Left ventricle myocardium inferior (tissue), 1 donor: ENCODE data around the gene AUH. TPM values are rescaled to one million over a fixed set of nuclear protein-coding genes. Genes with fewer than 3 reads are reported as not detected.

Source experiments
- DNase-seq: peaks from one replicate; pipeline ENCODE4 v3.0.0-alpha.2; 2020
- H3K27ac ChIP-seq: fragments of 200-600 bp; replicated peaks from 2 replicates; pipeline ENCODE4 v1.8.0; 2021
- H3K27me3 ChIP-seq: fragments of 200-600 bp; 2 replicates; pipeline ENCODE4 v1.8.0; 2021; ENCODE audit warnings: low read depth
- H3K36me3 ChIP-seq: fragments of 200-600 bp; 2 replicates; pipeline ENCODE4 v1.8.0; 2021
- H3K4me1 ChIP-seq: fragments of 200-600 bp; 2 replicates; pipeline ENCODE4 v1.8.0; 2021
- H3K4me3 ChIP-seq: fragments of 200-600 bp; 2 replicates; pipeline ENCODE4 v1.8.0; 2021; ENCODE audit warnings: mild to moderate bottlenecking, moderate library complexity
- H3K9me3 ChIP-seq: fragments of 200-600 bp; replicated peaks from 2 replicates; pipeline ENCODE4 v1.8.0; 2021
- CTCF ChIP-seq: fragments of 200-600 bp; IDR thresholded peaks from 2 replicates; pipeline ENCODE4 v1.8.0; 2021; ENCODE audit warnings: antibody characterized with exemption, mild to moderate bottlenecking, borderline replicate concordance
- intact Hi-C: fragments of 100-400 bp; cut with micrococcal nuclease; formaldehyde crosslinking; loops from one replicate; pipeline ENCODE4 v1.11.0; 2022
- total RNA-seq: library from RNA; stranded (reverse); fragmentation: NEBNext Ultra II Directional; extraction: Animal tissue kit (Norgen Biotek cat#: 25700); gene quantifications from one replicate; pipeline ENCODE4 v1.2.1, GENCODE V29; 2021
- donor health status: DM: no; HTN: yes; CAD: no; lungs with severe emphysema.

Gene AUH
- total RNA-seq, 1 donor from 2014 or later, result 44.1 TPM

- Histone ChIP-seq H3K9me3 (no peaks in the 10 kb centered on the region), H3K27me3 (no peaks in the 10 kb centered on the region), H3K4me3 (no peak overlapping the region), H3K4me1 (peaks cover 17% of the 10 kb centered on the region), H3K36me3 (peaks cover 25% of the 10 kb centered on the region), H3K27ac (no peak overlapping the region)
- DNase-seq, result no peak
- TF ChIP-seq CTCF, result no peak
- intact Hi-C loops, result no loop called here
These were observed 149.8 kb downstream of the AUH start for GRCh38 chr9:91211919-91212318.

- no peak for TF ChIP-seq CTCF
- Histone ChIP-seq H3K36me3 (peaks cover 25% of the 10 kb centered on the region), H3K4me3 (no peak overlapping the region), H3K27me3 (no peaks in the 10 kb centered on the region), H3K4me1 (peaks cover 20% of the 10 kb centered on the region), H3K9me3 (no peaks in the 10 kb centered on the region), H3K27ac (no peak overlapping the region)
- DNase-seq, result no peak
- intact Hi-C loops, result no loop called here
These were observed 150.3 kb downstream of the AUH start for GRCh38 chr9:91211414-91211813.

GRCh38 chr9:91210318-91210717 lies 151.4 kb downstream of the AUH start:
- peaks cover 19% of the 10 kb centered on the region for H3K36me3 ChIP-seq
- intact Hi-C loops, result no loop called here
- peaks cover 20% of the 10 kb centered on the region for H3K4me1 ChIP-seq
- DNase-seq, result no peak
- no peak overlapping the region for H3K4me3 ChIP-seq
- TF ChIP-seq CTCF, result no peak
- no peaks in the 10 kb centered on the region for H3K9me3 ChIP-seq
- no peaks in the 10 kb centered on the region for H3K27me3 ChIP-seq
- H3K27ac ChIP-seq, result no peak overlapping the region

- H3K4me1 ChIP-seq, result peaks cover 20% of the 10 kb centered on the region
- no peak for TF ChIP-seq CTCF
- no peak overlapping the region for H3K27ac ChIP-seq
- no peaks in the 10 kb centered on the region for H3K9me3 ChIP-seq
- no peak overlapping the region for H3K4me3 ChIP-seq
- peaks cover 12% of the 10 kb centered on the region for H3K36me3 ChIP-seq
- no peak for DNase-seq
- intact Hi-C loops, result no loop called here
- H3K27me3 ChIP-seq, result no peaks in the 10 kb centered on the region
These were observed 152.9 kb downstream of the AUH start for GRCh38 chr9:91208837-91209236.

GRCh38 chr9:91208419-91208745 lies 153.3 kb downstream of the AUH start:
- no peaks in the 10 kb centered on the region for H3K9me3 ChIP-seq
- no peaks in the 10 kb centered on the region for H3K27me3 ChIP-seq
- H3K4me1 ChIP-seq, result peaks cover 20% of the 10 kb centered on the region
- H3K27ac ChIP-seq, result peak overlapping the region; percentile 69
- no peak for DNase-seq
- peaks cover 8% of the 10 kb centered on the region for H3K36me3 ChIP-seq
- no peak for TF ChIP-seq CTCF
- intact Hi-C loops, result no loop called here
- H3K4me3 ChIP-seq, result peak overlapping the region; percentile 13
